ENCODE results near the gene RPS10.
A peak's percentile ranks its signal among the peaks of the same experiment; 100 is the strongest.
"Not testable (repeated sequence)": the region's sequence is repeated elsewhere in the genome, so short reads cannot be mapped to it uniquely, and the experiment has no call there.

RPS10 gene

DNA sequence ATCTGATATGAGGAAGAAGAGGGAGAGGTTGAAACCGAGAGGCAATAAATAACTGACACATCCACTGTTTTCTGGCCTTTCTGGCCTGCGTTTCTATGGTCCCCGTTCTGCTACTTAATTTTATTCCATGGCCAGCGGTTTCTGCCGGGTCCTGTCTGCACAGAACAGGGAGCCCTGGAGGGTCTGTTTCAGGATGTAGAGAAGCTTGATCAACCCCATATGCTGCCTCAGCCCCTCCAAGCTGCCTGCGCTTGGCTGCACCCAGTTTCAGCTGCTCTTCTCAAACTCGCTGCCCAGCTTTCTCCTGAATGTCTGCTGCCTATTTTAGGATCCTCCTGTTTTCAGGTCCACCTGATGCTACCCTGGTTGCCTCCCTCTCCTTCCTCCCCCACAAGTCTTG, 21.5 kb upstream of the RPS10 start:
- no peak for DNase-seq

DNA sequence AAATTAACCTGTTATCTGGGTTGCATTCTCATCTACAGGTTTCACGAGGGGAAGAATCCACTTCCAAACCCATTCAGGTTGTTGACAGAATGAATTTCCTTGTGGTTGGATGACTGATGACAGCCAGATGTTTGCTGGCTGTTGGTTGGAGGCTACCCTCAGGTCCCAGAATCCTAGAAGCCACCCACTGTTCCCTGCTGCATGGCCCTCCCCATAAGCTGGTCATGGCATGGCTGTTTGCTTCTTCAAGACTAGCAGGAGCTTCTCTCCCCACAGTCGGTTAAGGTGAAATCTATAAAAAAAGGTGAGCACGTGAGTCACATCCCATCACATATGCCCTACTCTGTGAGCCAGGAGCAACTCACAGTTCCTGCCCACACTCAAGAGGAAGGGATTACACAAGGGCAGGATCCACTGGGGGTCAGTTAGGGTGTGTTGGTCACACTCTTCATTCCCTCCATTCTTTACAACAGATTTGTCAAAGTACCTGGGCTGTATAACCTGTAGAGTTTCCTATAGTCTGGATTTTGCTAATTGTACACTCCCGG, 19.5 kb upstream of the RPS10 start:
- no peak for DNase-seq

GRCh38 chr6:34441526-34441925, 15.7 kb upstream of the RPS10 start:
- DNase-seq = no peak

- no peak for DNase-seq
Observed at GRCh38 chr6:34439442-34439841, 13.6 kb upstream of the RPS10 start.

DNA sequence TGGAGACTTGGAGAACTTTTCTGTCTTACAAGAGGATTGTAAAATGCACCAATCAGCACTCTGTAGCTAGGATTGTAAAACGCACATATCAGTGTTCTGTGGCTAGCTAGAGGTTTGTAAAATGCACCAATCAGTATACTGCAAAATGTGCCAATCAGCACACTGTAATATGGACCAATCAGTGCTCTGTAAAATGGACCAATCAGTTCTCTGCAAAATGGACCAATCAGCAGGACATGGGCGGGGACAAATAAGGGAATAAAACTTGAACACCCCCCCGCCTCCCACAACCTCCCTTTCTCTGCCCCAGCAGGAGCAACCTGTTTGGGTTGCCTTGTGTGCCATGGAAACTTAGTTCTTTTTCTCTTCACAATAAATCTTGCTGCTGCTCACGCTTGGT, 12.8 kb upstream of the RPS10 start:
- no peak for DNase-seq

GRCh38 chr6:34437644-34437970, 11.7 kb upstream of the RPS10 start:
- DNase-seq = no peak

GRCh38 chr6:34436803-34437643, 11.2 kb upstream of the RPS10 start:
- no peak for DNase-seq

- DNase-seq = no peak
Observed at GRCh38 chr6:34435916-34436315, 10.0 kb upstream of the RPS10 start.

DNA sequence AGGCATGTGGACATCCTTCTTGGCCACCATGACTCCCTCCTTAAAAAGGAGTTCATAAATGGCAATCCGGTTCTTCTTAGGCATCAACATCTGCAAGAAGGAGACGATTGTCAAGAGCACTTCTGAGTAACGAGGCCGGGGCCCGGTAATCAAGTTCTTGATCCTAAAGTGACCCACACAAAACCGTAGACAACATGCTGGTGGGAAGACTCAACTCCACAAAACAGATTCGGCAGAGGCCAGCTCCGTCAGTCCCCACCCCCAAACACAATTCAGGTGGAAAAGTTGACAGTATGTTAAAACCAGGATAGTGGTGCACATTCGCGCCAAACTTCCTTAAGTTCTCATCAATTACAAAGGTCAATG, 754 bp downstream of the RPS10 start:
- peak; percentile 15 for DNase-seq

- DNase-seq = no peak
Observed at GRCh38 chr6:34424200-34425131, 1.4 kb downstream of the RPS10 start.

DNA sequence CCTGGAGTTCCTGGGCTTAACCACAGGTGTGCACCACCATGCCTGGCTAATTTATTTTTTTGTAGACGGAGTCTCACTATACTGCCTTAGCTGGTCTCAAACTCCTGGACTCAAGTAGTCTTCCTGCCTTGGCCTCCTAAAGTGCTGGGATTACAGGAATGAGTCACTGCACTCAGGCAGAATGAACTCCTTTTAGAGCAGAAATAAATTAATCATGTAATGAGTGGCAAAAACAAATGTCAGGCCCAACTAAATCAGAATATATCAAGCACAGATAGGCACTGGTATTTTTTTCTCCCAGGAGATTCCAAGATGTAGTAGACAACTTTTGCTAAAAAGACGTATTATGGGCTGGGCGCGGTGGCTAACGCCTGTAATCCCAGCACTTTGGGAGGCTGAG, 2.6 kb downstream of the RPS10 start:
- DNase-seq = no peak

DNA sequence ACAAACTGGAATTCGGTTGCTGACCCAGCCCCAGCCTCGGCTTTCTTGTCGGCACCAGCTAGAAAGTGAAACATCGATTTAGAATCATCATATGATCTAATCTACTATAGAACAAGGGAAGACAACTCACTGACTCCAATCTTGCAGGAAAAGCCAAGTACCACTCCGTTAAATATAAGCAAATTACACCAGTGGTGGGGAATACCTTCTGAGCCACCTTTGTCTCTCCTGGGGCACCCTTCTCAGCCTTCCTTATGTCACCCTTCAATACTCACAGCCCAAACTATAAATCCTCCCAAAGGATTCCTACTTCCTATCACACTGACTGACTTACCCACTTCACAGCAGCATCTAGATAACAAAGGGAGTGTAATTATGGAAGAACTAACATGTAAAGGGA, 7.5 kb downstream of the RPS10 start:
- no peak for DNase-seq

DNA sequence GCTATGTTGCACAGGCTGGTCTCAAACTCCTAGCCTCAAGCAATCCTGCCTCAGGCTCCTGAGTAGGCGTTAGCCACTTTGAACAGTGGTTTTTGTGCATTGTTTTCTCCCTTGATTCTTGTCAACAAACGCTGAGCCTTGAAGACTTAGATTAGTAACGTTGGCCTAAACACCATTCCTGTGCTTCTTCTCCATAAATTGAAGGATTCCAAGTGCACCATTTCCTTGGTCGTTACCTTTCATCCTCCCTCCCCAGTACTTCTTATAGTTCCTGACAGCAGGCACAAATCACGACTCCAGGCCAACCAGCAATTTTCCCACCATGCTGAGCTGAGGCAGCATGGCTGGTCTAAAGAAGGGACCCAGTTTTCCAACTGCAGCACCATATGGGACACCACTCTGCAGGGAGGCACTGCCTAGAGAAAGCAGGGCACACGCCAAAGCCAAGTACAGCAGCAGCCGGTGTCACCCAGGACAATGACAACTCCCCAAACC, 8.9 kb downstream of the RPS10 start:
- no peak for DNase-seq

DNA sequence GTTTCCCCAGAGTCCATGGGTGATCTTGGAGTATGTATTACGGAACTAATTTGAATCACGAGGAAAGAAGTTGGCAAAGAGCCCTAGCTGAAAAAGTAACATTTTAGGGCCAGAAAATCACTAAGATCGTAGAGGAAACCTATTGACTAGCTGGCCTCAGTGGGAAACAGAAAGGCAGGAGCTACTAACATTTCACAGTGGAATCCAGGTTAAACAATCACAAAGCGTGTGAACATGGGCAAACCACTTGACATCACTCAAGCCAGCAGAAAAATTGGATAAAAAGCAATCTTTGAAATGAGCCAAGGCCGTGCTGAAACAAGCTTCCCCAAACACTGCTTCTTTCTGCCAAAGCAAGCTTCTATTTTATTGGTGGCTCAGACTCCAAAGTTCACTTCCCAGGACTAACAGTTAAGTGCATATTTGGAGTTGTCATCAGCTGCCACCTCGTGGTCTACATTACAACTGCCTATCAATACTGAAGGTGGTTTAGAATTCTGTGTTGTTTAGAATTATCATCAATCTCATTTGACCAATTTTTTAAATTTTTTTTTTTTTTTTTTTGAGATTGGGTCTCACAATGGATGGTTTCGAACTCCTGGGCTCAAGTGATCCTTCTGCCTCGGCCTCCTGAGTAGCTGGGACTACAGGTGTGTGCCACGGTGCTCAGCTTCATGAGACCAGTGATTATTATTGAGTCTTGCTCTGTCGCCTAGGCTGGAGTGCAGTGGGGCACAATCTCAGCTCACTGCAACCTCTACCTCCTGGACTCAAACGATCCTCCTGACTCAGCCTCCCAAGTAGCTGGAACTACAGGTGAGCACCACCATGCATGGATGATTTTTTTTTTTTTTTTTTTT, 10.6 kb downstream of the RPS10 start:
- peak; percentile 79 for DNase-seq

- no peak for DNase-seq
Observed at GRCh38 chr6:34412643-34413214, 13.1 kb downstream of the RPS10 start.

- no peak for DNase-seq
Observed at GRCh38 chr6:34412016-34412415, 13.9 kb downstream of the RPS10 start.

DNA sequence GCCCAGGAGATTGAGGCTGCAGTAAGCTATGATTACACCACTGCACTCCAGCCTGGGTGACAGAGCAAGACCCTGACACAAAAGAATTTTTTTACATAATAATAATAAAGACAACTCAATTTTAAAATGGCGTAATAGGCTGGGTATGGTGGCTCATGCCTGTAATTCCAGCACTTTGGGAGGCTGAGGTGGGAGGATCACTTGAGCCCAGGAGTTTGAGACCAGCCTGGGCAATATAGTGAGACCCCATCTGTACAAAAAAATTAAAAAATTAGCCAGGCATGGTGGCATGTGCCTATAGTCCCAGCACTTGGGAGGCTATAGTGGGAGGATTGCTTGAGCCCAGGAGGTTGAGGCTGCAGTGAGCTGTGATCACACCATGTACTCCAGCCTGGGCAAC, 18.0 kb downstream of the RPS10 start:
- DNase-seq = not testable (repeated sequence)

DNA sequence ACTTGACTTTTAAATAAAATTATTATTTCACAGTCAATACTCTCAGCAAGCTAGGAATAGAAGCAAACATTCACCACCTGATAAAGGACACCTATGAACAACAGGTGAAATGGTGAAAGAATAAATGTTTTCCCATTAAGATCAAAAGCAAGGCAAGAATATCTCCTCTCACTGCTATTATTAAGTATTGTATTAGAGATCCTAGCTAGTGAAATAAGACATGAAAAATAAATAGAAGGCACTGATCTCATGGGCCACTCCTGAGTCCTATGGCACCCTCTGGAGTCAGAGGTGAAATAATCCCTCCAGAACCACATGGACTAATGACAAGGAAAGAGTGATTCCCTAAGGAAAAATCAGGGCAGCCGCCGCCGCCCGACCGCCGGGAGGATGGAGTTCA, 29.4 kb downstream of the RPS10 start:
- no peak for DNase-seq

DNA sequence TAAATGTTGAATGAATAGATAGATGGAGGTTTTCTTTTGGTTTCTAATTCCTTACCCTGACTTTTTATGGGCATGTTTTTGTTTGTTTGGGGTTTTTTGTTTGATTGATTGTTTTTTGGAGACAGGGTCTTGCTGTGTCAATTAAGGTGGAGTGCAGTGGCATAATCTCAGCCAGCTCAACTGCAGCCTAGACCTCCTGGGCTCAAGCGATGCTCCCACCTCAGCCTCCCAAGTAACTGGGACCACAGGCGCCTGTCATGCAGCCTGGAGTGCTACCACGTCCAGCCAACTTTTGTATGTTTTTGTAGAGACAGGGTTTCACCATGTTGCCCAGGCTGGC, 31.9 kb downstream of the RPS10 start:
- DNase-seq = no peak

DNA sequence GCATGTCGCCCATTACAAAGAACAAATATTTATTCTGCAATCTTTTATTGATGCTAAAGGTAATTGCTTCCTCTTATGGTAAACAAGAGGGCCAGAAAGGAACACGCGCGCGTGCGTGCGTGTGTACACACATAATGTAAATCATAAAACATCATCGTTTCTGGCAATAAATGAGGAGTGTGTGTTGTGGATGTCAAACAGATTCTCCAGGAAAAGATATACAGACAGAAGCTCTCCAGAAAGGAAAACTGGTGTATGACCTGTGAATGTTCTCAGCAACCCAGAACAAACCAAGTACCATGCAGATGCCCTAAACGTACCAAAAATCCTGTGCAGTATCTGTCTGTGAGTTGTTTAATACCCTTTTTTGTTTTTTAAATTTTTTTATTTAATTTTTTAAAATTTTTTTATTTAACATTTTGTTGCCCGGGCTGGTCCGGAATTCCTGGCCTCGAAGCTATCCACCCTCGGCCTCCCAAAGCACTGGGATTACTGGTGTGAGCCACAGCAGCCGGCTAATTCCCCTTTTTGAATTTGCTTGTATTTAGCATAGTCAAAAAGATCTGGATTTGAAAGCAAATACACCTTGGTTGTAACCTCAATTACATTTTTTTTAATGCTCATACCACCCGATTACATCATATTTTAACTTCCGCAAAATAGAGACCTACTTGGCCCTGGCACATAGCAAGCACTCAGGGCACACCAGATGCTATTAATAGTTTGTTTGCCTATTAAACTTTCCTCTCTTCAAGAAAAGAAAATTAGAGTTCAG, 32.5 kb downstream of the RPS10 start:
- peak; percentile 49 for DNase-seq

- peak; percentile 97 for DNase-seq
Observed at GRCh38 chr6:34392497-34393190, 33.2 kb downstream of the RPS10 start, which contains the start of gene NUDT3. Gene NUDT3 (minus strand): TSS chr6:34392669. CDS start chr6:34392362, 307 bp downstream.

Data from suppressor macrophage treated with lipopolysaccharide for 4 hours (primary cell).